ENCODE results near the gene STPG4.

Gene STPG4

DNA sequence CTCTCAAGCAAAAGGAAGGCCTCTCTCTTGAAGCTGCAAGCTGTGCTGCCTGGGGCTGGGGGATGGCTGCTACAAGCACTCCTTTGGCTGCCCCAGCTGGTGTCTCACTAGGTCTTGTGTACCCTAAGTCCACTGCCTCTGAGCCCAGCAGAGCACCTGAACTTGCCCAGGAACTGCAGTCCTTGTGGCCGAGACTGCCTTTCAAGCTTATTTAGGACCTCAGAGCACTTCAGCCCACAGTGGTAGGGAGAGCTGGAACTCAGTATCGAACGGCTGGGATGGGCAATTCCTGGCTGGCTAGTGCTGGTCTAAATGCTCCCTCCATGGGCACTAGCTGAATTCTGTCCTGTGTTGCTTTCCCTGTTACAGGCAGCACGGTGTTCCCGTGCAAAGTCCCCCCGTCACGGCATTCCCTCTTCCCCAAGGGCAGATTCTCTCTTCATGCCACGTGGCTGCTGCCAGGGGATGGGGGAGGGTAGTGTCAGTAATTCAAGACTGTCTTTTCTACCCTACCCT lies 25.9 kb downstream of the STPG4 start:
- TF ChIP-seq ZNF114 (tag by site-specific recombination; IDR thresholded peaks at IDR 0.05): no peak
- no peak for TF ChIP-seq KLF9 (tag by site-specific recombination; IDR thresholded peaks at IDR 0.05; ENCODE audit: low read depth)
- H3K27ac ChIP-seq (ENCODE audit: extremely low read depth, low read depth, low read length): no peak overlapping the region
- H3K4me1 ChIP-seq (ENCODE audit: control insufficient read depth, insufficient read depth, low read length): no peaks in the 10 kb centered on the region
- H3K9me3 ChIP-seq (ENCODE audit: control insufficient read depth, insufficient read depth, low read depth, low read length): no peaks in the 10 kb centered on the region
- no peaks in the 10 kb centered on the region for H3K36me3 ChIP-seq (ENCODE audit: control insufficient read depth in 2 of 2, insufficient read depth in 1 of 2, low read length in 2 of 2)
- H3K4me3 ChIP-seq (ENCODE audit: low read depth, low read length): no peak overlapping the region
- ChIA-PET CTCF (no interaction called here), POLR2A (no interaction called here)

DNA sequence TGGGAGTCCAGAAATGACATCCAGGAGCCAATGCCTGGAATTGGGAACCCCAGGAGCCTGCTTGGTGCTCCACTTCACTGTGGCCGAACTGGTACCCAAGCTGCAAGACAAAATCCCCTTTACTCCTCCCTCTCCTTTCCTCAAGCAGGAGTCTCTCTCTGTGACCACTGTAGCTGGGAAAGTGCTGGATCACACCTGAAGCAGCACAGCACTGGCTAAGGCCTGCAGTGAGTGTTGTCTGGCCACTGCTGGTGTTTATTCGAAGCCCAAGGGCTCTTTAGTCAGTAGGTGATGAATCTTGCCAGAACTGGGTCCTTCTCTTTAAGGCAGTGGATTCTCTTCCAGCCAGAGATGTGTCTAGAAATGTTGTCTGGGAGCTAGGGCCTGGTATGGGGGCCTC lies 26.4 kb downstream of the STPG4 start:
- H3K9me3 ChIP-seq (ENCODE audit: control insufficient read depth, insufficient read depth, low read depth, low read length): no peaks in the 10 kb centered on the region
- H3K4me1 ChIP-seq (ENCODE audit: control insufficient read depth, insufficient read depth, low read length): no peaks in the 10 kb centered on the region
- ChIA-PET POLR2A (no interaction called here), CTCF (no interaction called here)
- no peak for TF ChIP-seq BCL11B (tag by site-specific recombination; IDR thresholded peaks at IDR 0.05; ENCODE audit: low read depth)
- no peaks in the 10 kb centered on the region for H3K36me3 ChIP-seq (ENCODE audit: control insufficient read depth in 2 of 2, insufficient read depth in 1 of 2, low read length in 2 of 2)
- H3K27ac ChIP-seq (ENCODE audit: extremely low read depth, low read depth, low read length): no peak overlapping the region
- no peak overlapping the region for H3K4me3 ChIP-seq (ENCODE audit: low read depth, low read length)

DNA sequence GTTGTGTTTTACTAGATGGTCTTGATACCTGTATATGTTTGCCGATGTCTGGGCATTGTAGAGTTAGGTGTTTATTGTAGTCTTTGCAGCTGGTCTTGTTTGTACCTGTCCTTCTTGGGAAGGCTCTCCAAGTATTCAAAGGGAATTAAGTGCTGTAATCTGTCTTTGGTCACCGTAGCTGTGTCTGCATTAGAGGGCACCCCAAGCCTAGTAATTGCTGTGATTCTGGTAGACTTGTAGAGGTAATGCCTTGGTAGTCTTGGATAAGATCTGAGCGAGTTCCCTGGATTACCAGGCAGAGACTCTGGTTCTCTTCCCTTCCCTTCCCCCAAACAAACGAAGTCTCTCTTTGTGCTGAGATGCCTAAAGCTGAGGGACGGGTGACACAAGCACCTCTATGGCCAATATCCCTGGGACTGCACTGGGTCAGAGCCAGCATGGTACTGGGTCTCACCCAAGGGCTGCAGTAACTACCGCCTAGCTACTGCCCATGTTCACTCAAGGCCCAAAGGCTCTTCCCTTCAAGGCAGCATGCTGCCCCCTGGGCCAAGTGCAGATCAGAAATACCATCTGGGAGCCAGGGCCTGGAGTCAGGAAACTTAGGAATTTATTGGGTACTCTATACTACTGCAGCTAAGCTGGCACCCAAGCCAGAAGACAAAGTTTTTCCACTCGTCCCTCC lies 27.1 kb downstream of the STPG4 start:
- H3K9me3 ChIP-seq (ENCODE audit: control insufficient read depth, insufficient read depth, low read depth, low read length): no peaks in the 10 kb centered on the region
- ChIA-PET CTCF (interaction anchor here (0.9 kb wide), 1 partner anchor 195 kb away, joined by 6 read pairs; no protein-coding TSS in a partner anchor), POLR2A (no interaction called here)
- H3K36me3 ChIP-seq (ENCODE audit: control insufficient read depth in 2 of 2, insufficient read depth in 1 of 2, low read length in 2 of 2): no peaks in the 10 kb centered on the region
- no peak overlapping the region for H3K4me3 ChIP-seq (ENCODE audit: low read depth, low read length)
- no peaks in the 10 kb centered on the region for H3K4me1 ChIP-seq (ENCODE audit: control insufficient read depth, insufficient read depth, low read length)
- H3K27ac ChIP-seq (ENCODE audit: extremely low read depth, low read depth, low read length): no peak overlapping the region
- no peak for TF ChIP-seq ZNF391 (tag by site-specific recombination; IDR thresholded peaks at IDR 0.05; ENCODE audit: borderline replicate concordance, low read depth)
- TF ChIP-seq ZNF223 (tag by site-specific recombination; IDR thresholded peaks at IDR 0.05): no peak
- TF ChIP-seq, protein P1, sequence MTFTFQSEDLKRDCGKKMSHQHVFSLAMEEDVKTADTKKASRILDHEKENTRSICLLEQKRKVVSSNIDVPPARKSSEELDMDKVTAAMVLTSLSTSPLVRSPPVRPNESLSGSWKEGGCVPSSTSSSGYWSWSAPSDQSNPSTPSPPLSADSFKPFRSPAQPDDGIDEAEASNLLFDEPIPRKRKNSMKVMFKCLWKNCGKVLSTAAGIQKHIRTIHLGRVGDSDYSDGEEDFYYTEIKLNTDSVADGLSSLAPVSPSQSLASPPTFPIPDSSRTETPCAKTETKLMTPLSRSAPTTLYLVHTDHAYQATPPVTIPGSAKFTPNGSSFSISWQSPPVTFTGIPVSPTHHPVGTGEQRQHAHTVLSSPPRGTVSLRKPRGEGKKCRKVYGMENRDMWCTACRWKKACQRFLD (tag by site-specific recombination; IDR thresholded peaks at IDR 0.05): no peak
- no peak for TF ChIP-seq ZNF660 (tag by site-specific recombination; IDR thresholded peaks at IDR 0.05)
- TF ChIP-seq MYNN (tag by site-specific recombination; IDR thresholded peaks at IDR 0.05; ENCODE audit: borderline replicate concordance): no peak
- TF ChIP-seq, protein P2, sequence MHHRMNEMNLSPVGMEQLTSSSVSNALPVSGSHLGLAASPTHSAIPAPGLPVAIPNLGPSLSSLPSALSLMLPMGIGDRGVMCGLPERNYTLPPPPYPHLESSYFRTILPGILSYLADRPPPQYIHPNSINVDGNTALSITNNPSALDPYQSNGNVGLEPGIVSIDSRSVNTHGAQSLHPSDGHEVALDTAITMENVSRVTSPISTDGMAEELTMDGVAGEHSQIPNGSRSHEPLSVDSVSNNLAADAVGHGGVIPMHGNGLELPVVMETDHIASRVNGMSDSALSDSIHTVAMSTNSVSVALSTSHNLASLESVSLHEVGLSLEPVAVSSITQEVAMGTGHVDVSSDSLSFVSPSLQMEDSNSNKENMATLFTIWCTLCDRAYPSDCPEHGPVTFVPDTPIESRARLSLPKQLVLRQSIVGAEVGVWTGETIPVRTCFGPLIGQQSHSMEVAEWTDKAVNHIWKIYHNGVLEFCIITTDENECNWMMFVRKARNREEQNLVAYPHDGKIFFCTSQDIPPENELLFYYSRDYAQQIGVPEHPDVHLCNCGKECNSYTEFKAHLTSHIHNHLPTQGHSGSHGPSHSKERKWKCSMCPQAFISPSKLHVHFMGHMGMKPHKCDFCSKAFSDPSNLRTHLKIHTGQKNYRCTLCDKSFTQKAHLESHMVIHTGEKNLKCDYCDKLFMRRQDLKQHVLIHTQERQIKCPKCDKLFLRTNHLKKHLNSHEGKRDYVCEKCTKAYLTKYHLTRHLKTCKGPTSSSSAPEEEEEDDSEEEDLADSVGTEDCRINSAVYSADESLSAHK (tag by site-specific recombination; IDR thresholded peaks at IDR 0.05): no peak
- no peak for TF ChIP-seq ZFP37 (tag by site-specific recombination; IDR thresholded peaks at IDR 0.05)
- TF ChIP-seq ZNF133 (tag by site-specific recombination; IDR thresholded peaks at IDR 0.05): no peak
- no peak for TF ChIP-seq ZNF350 (tag by site-specific recombination; IDR thresholded peaks at IDR 0.05)
- TF ChIP-seq GLIS2 (tag by site-specific recombination; IDR thresholded peaks at IDR 0.05): no peak
- TF ChIP-seq, protein P3, sequence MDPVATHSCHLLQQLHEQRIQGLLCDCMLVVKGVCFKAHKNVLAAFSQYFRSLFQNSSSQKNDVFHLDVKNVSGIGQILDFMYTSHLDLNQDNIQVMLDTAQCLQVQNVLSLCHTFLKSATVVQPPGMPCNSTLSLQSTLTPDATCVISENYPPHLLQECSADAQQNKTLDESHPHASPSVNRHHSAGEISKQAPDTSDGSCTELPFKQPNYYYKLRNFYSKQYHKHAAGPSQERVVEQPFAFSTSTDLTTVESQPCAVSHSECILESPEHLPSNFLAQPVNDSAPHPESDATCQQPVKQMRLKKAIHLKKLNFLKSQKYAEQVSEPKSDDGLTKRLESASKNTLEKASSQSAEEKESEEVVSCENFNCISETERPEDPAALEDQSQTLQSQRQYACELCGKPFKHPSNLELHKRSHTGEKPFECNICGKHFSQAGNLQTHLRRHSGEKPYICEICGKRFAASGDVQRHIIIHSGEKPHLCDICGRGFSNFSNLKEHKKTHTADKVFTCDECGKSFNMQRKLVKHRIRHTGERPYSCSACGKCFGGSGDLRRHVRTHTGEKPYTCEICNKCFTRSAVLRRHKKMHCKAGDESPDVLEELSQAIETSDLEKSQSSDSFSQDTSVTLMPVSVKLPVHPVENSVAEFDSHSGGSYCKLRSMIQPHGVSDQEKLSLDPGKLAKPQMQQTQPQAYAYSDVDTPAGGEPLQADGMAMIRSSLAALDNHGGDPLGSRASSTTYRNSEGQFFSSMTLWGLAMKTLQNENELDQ (tag by site-specific recombination; IDR thresholded peaks at IDR 0.05; ENCODE audit: low read depth): no peak
- no peak for TF ChIP-seq YY1 (tag by site-specific recombination; IDR thresholded peaks at IDR 0.05)
- TF ChIP-seq, protein P4, sequence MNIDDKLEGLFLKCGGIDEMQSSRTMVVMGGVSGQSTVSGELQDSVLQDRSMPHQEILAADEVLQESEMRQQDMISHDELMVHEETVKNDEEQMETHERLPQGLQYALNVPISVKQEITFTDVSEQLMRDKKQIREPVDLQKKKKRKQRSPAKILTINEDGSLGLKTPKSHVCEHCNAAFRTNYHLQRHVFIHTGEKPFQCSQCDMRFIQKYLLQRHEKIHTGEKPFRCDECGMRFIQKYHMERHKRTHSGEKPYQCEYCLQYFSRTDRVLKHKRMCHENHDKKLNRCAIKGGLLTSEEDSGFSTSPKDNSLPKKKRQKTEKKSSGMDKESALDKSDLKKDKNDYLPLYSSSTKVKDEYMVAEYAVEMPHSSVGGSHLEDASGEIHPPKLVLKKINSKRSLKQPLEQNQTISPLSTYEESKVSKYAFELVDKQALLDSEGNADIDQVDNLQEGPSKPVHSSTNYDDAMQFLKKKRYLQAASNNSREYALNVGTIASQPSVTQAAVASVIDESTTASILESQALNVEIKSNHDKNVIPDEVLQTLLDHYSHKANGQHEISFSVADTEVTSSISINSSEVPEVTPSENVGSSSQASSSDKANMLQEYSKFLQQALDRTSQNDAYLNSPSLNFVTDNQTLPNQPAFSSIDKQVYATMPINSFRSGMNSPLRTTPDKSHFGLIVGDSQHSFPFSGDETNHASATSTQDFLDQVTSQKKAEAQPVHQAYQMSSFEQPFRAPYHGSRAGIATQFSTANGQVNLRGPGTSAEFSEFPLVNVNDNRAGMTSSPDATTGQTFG (tag by site-specific recombination; IDR thresholded peaks at IDR 0.05; ENCODE audit: borderline replicate concordance): no peak
- no peak for TF ChIP-seq ZNF292 (tag by site-specific recombination; IDR thresholded peaks at IDR 0.05; ENCODE audit: borderline replicate concordance, low read depth)
- TF ChIP-seq, protein P5, sequence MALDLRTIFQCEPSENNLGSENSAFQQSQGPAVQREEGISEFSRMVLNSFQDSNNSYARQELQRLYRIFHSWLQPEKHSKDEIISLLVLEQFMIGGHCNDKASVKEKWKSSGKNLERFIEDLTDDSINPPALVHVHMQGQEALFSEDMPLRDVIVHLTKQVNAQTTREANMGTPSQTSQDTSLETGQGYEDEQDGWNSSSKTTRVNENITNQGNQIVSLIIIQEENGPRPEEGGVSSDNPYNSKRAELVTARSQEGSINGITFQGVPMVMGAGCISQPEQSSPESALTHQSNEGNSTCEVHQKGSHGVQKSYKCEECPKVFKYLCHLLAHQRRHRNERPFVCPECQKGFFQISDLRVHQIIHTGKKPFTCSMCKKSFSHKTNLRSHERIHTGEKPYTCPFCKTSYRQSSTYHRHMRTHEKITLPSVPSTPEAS (tag by site-specific recombination; IDR thresholded peaks at IDR 0.05): no peak

Data from HEK293 (cell line).